SK-N-SH treated with all-trans-retinoic acid at 6 μM for 48 hours (cell line): ENCODE data around the gene USP6NL.

Experiments used
- ATAC-seq: fragments of 200-7000 bp; cut with Tn5 transposase; 3 replicates; pipeline ENCODE4 v1.9.1; 2020; ENCODE audit warnings: mild to moderate bottlenecking, moderate library complexity
- ARNTL ChIP-seq: fragments of 450-650 bp; formaldehyde crosslinking; IDR thresholded peaks from 2 replicates; pipeline ENCODE4 v1.5.0; 2020; ENCODE audit warnings: low read depth, mild to moderate bottlenecking, moderate library complexity, borderline replicate concordance
- BACH2 ChIP-seq: fragments of 250-450 bp; sonication (Bioruptor Pico); IDR thresholded peaks from 2 replicates; pipeline ENCODE4 v1.9.0; 2021; ENCODE audit warnings: mild to moderate bottlenecking, borderline replicate concordance
- CSDC2 ChIP-seq: fragments of 250-450 bp; sonication (Bioruptor Pico); IDR thresholded peaks from 2 replicates; pipeline ENCODE4 v1.5.0; 2020; ENCODE audit warnings: mild to moderate bottlenecking, moderate library complexity
- ESRRG ChIP-seq: fragments of 250-450 bp; sonication (Bioruptor Pico); IDR thresholded peaks from 2 replicates; pipeline ENCODE4 v1.6.1; 2021; ENCODE audit warnings: mild to moderate bottlenecking
- GLIS3 ChIP-seq: fragments of 250-450 bp; sonication (Bioruptor Pico); IDR thresholded peaks from 2 replicates; pipeline ENCODE4 v1.5.0; 2020; ENCODE audit warnings: mild to moderate bottlenecking, moderate library complexity
- ISL1 ChIP-seq: fragments of 250-450 bp; sonication (Bioruptor Pico); IDR thresholded peaks from 2 replicates; pipeline ENCODE4 v2.1.2; 2022; ENCODE audit warnings: mild to moderate bottlenecking, moderate library complexity
- OSR1 ChIP-seq: fragments of 250-450 bp; sonication (Bioruptor Pico); IDR thresholded peaks from 2 replicates; pipeline ENCODE4 v1.8.0; 2022; ENCODE audit warnings: moderate library complexity, mild to moderate bottlenecking, inconsistent platforms
- PPARA ChIP-seq: fragments of 250-450 bp; sonication (Bioruptor Pico); IDR thresholded peaks from 2 replicates; pipeline ENCODE4 v1.5.0; 2020; ENCODE audit warnings: mild to moderate bottlenecking, borderline replicate concordance
- RARB ChIP-seq: fragments of 250-450 bp; sonication (Bioruptor Pico); IDR thresholded peaks from 2 replicates; pipeline ENCODE4 v1.8.0; 2021; ENCODE audit warnings: mild to moderate bottlenecking, moderate library complexity
- SNAI2 ChIP-seq: fragments of 250-450 bp; sonication (Bioruptor Pico); IDR thresholded peaks from 2 replicates; pipeline ENCODE4 v1.5.0; 2020; ENCODE audit warnings: mild to moderate bottlenecking, moderate library complexity
- TCF4 ChIP-seq: fragments of 250-450 bp; sonication (Bioruptor Pico); IDR thresholded peaks from 2 replicates; pipeline ENCODE4 v1.8.0; 2021; ENCODE audit warnings: mild to moderate bottlenecking, moderate library complexity, borderline replicate concordance
- TOX ChIP-seq: fragments of 250-450 bp; sonication (Bioruptor Pico); IDR thresholded peaks from 2 replicates; pipeline ENCODE4 v1.8.0; 2021; ENCODE audit warnings: mild to moderate bottlenecking, moderate library complexity, borderline replicate concordance
- ZC3H10 ChIP-seq: fragments of 250-450 bp; sonication (Bioruptor Pico); IDR thresholded peaks from 2 replicates; pipeline ENCODE4 v1.5.1; 2021; ENCODE audit warnings: mild to moderate bottlenecking, moderate library complexity
- ZFP3 ChIP-seq: fragments of 250-450 bp; sonication (Bioruptor Pico); IDR thresholded peaks from 2 replicates; pipeline ENCODE4 v1.5.0; 2020; ENCODE audit warnings: mild to moderate bottlenecking, moderate library complexity
- ZFP30 ChIP-seq: fragments of 450-650 bp; formaldehyde crosslinking; IDR thresholded peaks from 2 replicates; pipeline ENCODE4 v1.5.0; 2022; ENCODE audit warnings: mild to moderate bottlenecking, moderate library complexity
- ZNF565 ChIP-seq: fragments of 450-650 bp; formaldehyde crosslinking; conservative IDR thresholded peaks from 2 replicates; pipeline ENCODE4 v1.5.0; 2020; ENCODE audit warnings: low read depth, mild to moderate bottlenecking, moderate library complexity
- ZNF70 ChIP-seq: fragments of 450-650 bp; formaldehyde crosslinking; IDR thresholded peaks from 2 replicates; pipeline ENCODE4 v1.5.0; 2020; ENCODE audit warnings: mild to moderate bottlenecking, moderate library complexity
- ZNF8 ChIP-seq: fragments of 450-650 bp; formaldehyde crosslinking; IDR thresholded peaks from 2 replicates; pipeline ENCODE4 v1.5.0; 2020; ENCODE audit warnings: mild to moderate bottlenecking, moderate library complexity
- TF ChIP-seq, protein P1 (sequence below): fragments of 250-450 bp; sonication (Bioruptor Pico); IDR thresholded peaks from 2 replicates; pipeline ENCODE4 v1.8.0; 2021; ENCODE audit warnings: low read depth, mild to moderate bottlenecking, moderate library complexity, borderline replicate concordance
- TF ChIP-seq, protein P2 (sequence below): fragments of 250-450 bp; sonication (Bioruptor Pico); IDR thresholded peaks from 2 replicates; pipeline ENCODE4 v1.5.1; 2021; ENCODE audit warnings: mild to moderate bottlenecking, moderate library complexity
- TF ChIP-seq, protein P3 (sequence below): fragments of 250-450 bp; sonication (Bioruptor Pico); IDR thresholded peaks from 2 replicates; pipeline ENCODE4 v1.5.1; 2020; ENCODE audit warnings: low read depth, mild to moderate bottlenecking, moderate library complexity
- TF ChIP-seq, protein P4 (sequence below): fragments of 250-450 bp; sonication (Bioruptor Pico); IDR thresholded peaks from 2 replicates; pipeline ENCODE4 v1.8.0; 2020; ENCODE audit warnings: mild to moderate bottlenecking, moderate library complexity, borderline replicate concordance

Gene USP6NL

DNA sequence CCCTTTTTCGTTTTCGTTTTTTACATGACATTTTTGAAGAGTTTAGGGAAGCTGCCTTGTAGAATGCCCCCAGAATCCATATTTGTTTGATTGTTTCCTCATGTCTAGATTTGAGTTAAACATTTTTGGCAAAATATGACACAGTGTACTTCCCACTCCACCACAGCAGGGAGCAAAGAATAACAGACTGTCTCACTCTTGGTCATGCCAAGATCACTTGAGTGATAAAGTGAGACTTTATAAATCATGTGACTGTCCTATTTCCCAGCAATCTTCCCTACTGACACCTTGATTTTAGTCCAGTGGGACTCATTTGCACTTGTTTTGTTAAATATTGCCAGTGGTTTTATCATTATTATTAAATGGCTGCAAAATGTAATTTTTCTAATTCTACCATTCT is 44.4 kb upstream of the USP6NL start:
- TF ChIP-seq ESRRG (CRISPR knock-in tag) (no peak), ARNTL (CRISPR knock-in tag) (no peak), ISL1 (CRISPR knock-in tag) (no peak), PPARA (CRISPR knock-in tag) (no peak)
- TF ChIP-seq, protein P1, sequence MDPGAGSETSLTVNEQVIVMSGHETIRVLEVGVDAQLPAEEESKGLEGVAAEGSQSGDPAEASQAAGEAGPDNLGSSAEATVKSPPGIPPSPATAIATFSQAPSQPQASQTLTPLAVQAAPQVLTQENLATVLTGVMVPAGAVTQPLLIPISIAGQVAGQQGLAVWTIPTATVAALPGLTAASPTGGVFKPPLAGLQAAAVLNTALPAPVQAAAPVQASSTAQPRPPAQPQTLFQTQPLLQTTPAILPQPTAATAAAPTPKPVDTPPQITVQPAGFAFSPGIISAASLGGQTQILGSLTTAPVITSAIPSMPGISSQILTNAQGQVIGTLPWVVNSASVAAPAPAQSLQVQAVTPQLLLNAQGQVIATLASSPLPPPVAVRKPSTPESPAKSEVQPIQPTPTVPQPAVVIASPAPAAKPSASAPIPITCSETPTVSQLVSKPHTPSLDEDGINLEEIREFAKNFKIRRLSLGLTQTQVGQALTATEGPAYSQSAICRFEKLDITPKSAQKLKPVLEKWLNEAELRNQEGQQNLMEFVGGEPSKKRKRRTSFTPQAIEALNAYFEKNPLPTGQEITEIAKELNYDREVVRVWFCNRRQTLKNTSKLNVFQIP (CRISPR knock-in tag) = no peak

DNA sequence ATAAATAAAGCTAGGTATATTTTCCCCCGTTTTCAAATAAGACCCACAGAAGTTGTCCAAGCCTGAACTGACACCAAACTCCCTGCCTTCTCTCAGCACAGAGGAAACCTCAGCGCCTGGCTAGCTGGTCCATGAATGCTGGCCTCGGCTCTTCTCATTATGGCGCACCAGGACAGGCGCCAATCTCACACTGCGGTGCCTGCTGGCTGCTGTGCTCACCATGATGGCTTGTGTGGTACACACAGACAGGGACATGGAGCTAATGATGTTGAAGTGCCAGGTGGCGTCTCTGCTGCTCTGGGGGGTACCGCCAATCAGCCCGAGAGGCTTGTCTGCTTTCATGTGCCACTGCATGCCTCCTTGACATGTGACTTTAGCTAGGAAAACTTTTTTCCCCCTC is 43.2 kb upstream of the USP6NL start:
- ATAC-seq = no peak
- TF ChIP-seq ZNF565 (CRISPR knock-in tag) (no peak), RARB (CRISPR knock-in tag) (no peak), TCF4 (CRISPR knock-in tag) (no peak), ZC3H10 (no peak), BACH2 (CRISPR knock-in tag) (no peak), CSDC2 (CRISPR knock-in tag) (no peak), ZFP3 (CRISPR knock-in tag) (no peak), ZNF70 (CRISPR knock-in tag) (no peak), OSR1 (CRISPR knock-in tag) (no peak), ZFP30 (CRISPR knock-in tag) (no peak), ESRRG (CRISPR knock-in tag) (no peak), GLIS3 (CRISPR knock-in tag) (no peak), ZNF8 (CRISPR knock-in tag) (no peak), ISL1 (CRISPR knock-in tag) (no peak), ARNTL (CRISPR knock-in tag) (no peak), SNAI2 (CRISPR knock-in tag) (no peak)
- TF ChIP-seq, protein P1 (CRISPR knock-in tag) = no peak
- TF ChIP-seq, protein P2, sequence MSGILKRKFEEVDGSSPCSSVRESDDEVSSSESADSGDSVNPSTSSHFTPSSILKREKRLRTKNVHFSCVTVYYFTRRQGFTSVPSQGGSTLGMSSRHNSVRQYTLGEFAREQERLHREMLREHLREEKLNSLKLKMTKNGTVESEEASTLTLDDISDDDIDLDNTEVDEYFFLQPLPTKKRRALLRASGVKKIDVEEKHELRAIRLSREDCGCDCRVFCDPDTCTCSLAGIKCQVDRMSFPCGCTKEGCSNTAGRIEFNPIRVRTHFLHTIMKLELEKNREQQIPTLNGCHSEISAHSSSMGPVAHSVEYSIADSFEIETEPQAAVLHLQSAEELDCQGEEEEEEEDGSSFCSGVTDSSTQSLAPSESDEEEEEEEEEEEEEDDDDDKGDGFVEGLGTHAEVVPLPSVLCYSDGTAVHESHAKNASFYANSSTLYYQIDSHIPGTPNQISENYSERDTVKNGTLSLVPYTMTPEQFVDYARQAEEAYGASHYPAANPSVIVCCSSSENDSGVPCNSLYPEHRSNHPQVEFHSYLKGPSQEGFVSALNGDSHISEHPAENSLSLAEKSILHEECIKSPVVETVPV (CRISPR knock-in tag) = no peak
- TF ChIP-seq, protein P3, sequence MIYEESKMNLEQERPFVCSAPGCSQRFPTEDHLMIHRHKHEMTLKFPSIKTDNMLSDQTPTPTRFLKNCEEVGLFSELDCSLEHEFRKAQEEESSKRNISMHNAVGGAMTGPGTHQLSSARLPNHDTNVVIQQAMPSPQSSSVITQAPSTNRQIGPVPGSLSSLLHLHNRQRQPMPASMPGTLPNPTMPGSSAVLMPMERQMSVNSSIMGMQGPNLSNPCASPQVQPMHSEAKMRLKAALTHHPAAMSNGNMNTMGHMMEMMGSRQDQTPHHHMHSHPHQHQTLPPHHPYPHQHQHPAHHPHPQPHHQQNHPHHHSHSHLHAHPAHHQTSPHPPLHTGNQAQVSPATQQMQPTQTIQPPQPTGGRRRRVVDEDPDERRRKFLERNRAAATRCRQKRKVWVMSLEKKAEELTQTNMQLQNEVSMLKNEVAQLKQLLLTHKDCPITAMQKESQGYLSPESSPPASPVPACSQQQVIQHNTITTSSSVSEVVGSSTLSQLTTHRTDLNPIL = no peak
- TF ChIP-seq, protein P4, sequence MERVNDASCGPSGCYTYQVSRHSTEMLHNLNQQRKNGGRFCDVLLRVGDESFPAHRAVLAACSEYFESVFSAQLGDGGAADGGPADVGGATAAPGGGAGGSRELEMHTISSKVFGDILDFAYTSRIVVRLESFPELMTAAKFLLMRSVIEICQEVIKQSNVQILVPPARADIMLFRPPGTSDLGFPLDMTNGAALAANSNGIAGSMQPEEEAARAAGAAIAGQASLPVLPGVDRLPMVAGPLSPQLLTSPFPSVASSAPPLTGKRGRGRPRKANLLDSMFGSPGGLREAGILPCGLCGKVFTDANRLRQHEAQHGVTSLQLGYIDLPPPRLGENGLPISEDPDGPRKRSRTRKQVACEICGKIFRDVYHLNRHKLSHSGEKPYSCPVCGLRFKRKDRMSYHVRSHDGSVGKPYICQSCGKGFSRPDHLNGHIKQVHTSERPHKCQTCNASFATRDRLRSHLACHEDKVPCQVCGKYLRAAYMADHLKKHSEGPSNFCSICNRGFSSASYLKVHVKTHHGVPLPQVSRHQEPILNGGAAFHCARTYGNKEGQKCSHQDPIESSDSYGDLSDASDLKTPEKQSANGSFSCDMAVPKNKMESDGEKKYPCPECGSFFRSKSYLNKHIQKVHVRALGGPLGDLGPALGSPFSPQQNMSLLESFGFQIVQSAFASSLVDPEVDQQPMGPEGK = no peak

More for the DNA sequence above, 44.4 kb upstream of the USP6NL start:
- ATAC-seq = 0 out of 3 replicates have a peak, but pooled peaks have one; percentile 22

DNA sequence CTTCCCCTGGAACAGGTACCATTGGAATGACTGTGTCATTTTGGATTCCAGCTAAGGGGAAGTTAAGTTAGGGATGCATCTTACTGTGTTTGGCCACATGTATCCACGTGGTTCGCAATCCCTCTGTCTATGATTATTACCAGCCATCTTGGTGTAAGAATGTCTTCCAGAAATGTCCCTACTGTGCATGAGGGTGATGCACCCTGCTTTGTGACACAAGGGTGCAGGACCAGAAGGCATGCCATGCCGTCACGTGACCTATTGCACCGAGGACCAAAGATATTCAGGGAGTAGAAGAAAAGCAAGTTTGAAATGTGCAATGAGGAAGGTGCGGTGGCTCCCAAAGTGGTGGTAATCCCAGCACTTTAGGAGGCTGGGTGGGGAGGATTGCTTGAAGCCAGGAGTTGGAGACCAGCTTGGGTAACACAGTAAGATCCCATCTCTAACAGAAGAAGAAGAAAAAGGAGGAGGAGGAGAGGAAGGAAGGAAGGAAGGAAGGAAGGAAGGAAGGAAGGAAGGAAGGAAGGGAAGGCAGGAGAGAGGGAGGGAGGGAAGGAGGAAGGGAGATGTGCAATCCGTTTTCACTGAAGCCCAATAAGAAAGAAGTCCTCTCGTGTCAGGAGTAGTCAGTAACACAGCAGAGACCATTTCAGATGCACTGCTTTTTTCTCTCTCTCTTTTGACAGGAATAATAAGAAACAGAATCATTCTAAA is 42.5 kb upstream of the USP6NL start:
- no peak for ATAC-seq
- TF ChIP-seq ISL1 (CRISPR knock-in tag) (no peak), ZNF70 (CRISPR knock-in tag) (no peak), CSDC2 (CRISPR knock-in tag) (no peak), RARB (CRISPR knock-in tag) (no peak), ZNF565 (CRISPR knock-in tag) (no peak), ZC3H10 (no peak), BACH2 (CRISPR knock-in tag) (no peak), GLIS3 (CRISPR knock-in tag) (no peak), TOX (CRISPR knock-in tag) (no peak), OSR1 (CRISPR knock-in tag) (no peak), PPARA (CRISPR knock-in tag) (no peak)
- TF ChIP-seq, protein P3 = no peak
- TF ChIP-seq, protein P4 = no peak
- TF ChIP-seq, protein P2 (CRISPR knock-in tag) = no peak
